ENCODE results near the gene PVR. TPM values are rescaled to one million over a fixed set of nuclear protein-coding genes. Genes with fewer than 3 reads are reported as not detected.
"Not testable (repeated sequence)": the region's sequence is repeated elsewhere in the genome, so short reads cannot be mapped to it uniquely, and the experiment has no call there.

Gene PVR, protein sequence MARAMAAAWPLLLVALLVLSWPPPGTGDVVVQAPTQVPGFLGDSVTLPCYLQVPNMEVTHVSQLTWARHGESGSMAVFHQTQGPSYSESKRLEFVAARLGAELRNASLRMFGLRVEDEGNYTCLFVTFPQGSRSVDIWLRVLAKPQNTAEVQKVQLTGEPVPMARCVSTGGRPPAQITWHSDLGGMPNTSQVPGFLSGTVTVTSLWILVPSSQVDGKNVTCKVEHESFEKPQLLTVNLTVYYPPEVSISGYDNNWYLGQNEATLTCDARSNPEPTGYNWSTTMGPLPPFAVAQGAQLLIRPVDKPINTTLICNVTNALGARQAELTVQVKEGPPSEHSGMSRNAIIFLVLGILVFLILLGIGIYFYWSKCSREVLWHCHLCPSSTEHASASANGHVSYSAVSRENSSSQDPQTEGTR
- polyA plus RNA-seq (ENCODE audit: insufficient read length in 4 of 4): 10 to 100 TPM; 21.3 to 39.9 (median 28.3) TPM

DNA sequence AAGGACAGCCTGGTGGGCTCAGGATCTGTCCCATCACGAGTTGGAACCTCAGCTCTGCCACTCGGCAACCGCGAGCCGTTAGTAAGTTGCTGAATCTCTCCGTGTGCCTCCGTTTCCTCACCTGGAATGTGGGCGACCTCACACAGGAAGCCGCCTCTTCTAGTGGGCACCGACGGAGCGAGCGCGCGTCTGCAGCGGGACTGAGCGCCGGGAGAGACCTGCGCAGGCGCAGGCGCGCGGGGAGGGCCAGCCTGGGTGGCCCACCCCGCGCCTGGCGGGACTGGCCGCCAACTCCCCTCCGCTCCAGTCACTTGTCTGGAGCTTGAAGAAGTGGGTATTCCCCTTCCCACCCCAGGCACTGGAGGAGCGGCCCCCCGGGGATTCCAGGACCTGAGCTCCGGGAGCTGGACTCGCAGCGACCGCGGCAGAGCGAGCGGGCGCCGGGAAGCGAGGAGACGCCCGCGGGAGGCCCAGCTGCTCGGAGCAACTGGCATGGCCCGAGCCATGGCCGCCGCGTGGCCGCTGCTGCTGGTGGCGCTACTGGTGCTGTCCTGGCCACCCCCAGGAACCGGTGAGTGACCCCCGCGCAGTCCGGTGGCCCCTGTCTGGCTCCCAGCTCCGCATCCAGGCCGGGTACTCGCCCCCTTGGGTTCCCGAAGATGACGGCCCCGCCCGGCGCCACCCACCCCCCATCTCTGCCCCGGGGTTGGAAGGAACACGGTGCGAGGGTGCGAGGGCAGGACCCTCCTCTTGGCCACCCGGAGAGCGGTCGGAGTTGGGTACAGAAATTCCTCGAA, at the start of gene PVR:
Gene PVR, plus strand, starts transcription at position 306 of the 797 bp plus-strand sequence. Its CDS starts 187 bp downstream, at position 493.
- peak in 1 of 4 donors; percentile 53 for DNase-seq (ENCODE audit: low read depth in 4 of 4, low spot score in 3 of 4)

DNA sequence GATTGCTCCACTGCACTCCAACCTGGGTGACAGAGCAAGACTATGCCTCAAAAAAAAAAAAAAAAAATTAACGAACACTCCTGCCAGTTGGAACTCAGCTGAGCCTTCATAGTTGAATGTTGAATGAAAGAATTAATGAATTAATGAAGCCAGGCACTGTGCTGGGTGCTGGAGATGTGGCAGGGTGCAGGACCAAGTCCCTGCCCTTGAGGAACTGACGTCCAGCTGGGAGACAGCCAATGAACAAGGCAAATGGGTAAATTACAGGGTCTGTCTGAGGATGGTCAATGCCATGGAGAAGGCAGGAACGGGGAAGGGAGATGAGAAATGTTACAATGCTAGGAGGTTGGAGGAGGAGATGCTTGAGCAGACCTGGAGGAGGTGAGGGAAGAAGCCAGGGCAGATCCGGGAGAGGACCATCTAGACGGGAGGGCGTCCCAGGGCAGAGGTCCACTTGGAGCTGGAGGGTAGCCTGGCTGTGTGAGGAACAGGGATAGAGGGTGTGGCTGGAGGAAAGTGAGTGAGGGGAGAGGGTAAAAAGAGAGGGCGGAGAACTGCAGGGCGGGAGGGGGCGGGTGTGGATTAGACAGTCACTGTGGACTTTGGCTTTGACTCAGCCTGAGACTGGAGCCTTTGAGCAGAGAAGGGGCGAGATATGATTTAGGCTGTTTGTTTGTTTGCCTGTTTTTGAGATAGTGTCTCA, 47.1 kb upstream of the PVR start:
- no peak for DNase-seq (ENCODE audit: low read depth in 4 of 4, low spot score in 3 of 4)

DNA sequence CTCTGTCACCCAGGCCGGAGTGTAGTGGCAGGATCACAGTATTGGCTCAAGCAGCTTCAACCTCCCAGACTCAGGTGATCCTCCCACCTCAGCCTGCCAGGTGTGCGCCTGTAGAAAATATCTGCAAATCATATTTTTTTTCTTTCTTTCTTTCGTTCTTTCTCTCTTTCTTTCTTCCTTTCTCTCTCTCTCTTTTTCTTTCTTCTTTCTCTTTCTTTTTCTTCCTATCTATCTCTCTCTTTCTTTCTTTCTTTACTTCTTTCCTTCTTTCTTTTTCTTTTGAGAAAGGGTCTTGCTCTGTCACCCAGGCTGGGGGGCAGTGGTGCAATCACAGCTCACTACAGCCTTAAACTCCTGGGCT, 46.6 kb upstream of the PVR start:
- DNase-seq (ENCODE audit: low read depth in 4 of 4, low spot score in 3 of 4): no peak

DNA sequence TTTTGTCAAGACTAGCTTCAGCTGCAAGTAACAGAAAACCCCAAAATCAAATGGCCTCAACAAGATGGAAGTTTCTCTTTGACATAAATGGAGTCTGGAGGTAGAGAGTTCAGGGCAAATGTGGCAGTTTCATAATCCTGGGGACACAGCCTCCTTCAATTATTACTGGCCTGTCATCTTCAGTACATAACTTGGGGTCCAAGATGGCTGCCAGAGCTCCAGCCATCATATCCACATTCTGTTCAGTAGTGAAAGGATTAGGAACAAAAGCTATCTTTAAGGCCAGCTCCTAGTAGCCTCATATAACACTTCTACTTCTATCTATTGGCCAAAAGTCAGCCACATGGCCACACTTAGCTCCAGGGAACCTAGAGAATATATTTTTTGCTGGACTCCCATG, 45.4 kb upstream of the PVR start:
- no peak for DNase-seq (ENCODE audit: low read depth in 4 of 4, low spot score in 3 of 4)

DNA sequence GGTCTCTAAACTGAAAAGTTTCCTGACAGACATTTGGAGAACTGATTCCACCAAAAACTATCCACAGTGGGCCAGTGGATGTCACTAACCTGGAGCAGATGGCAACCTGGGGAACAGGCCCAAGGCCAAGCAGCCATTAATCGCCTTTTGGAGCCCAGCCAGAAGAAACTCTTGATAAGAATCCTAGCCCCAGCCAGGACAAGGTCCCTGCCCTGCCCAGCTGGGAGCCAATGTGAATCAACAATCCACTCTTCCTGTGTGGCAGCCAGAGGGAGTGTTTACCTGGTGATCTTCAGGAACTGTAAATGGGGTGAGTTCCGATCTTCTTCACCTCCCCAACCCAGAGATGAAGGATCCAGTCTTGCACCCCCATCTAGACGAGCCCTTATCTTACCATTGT, 44.8 kb upstream of the PVR start:
- DNase-seq (ENCODE audit: low read depth in 4 of 4, low spot score in 3 of 4): no peak

DNA sequence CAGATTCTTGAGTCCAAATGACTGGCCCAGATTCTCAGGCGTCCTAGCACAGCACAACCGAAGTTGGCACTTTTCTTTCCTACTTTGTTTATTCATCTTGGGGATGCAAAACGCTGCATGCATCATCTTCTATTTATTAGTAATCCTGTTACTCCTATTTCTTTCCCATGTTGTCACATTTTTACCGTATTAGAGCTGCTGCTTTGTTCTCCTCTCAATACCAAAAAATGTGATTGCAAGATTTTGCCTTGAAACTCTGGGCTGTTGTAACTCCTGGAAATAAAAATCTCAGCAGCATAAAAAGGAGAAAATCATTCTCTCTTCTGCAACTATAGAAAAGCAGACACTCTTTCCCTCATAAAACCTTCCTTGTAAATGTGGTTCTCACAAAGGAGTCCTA, 43.2 kb upstream of the PVR start:
- DNase-seq (ENCODE audit: low read depth in 4 of 4, low spot score in 3 of 4): no peak

DNA sequence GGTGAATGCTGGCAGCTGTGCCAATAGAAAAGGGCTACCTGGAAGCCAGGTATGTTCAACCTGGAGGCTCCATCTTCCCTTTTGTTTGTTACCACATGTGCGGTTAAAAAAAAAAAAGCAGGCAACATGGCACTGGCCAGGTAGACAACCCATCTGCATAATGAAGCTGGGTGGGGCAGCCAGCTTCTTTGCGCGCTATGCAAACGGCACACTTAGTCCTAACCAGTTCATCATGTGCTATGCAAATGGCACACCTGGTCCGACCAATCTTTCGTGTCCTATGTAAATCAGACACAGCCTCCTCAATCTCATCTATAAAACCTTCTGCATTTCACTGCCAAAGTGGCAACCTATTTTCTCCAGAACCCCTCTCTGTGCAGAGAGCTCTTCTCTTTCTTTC, 41.6 kb upstream of the PVR start:
- no peak for DNase-seq (ENCODE audit: low read depth in 4 of 4, low spot score in 3 of 4)

DNA sequence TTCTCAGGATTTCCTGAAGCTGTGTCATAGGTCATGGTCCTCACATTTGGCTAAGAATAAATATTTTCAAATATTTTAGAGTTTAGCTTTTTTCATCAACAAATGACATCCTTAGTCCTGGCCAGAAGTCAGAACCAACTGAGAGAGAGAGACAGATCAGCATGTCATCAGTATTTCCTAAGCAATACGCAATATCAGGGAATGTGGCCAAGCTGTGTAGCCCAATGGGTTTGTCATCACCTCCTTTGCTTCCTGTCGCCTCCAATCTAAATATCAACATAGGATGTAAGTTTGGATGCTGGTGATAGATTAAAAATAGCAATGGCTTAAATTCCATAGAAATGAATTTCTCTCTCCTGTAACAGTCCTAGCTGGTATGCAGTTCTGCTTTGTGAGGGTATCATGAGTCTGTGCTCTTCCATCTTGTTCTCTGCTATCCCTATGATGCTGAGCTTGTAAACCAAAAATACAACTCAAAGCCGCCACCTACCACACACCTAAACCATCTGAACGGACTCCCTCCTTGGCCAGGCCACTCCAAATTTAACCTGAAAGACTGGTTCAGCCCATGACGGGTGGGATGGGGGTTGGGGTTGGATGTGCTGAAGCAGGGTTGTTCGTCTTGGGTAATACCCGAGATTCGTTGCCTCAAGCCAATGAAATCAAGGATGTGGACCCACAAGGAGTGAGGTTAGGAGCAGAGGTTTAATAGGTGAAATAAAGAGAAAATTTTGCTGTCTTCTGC, 40.3 kb upstream of the PVR start:
- no peak for DNase-seq (ENCODE audit: low read depth in 4 of 4, low spot score in 3 of 4)

DNA sequence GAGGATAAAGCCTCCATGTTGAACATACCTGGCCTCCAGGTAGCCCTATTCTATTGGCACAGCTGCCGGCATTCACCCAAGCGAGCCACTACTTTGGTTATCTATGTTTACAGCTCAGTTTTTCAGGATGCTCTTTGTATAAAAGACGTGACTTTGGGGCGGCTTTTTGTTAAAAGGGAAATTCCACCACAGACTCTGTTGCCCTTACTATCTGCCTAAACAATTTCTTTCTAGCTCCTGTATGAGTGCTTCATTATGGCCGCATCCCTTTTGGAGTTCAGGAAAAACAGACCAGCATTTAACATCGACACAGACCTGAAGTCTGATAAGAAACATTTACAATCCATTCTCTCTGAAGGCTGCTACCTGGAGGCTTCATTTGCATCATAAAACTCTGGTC, 39.5 kb upstream of the PVR start:
- no peak for DNase-seq (ENCODE audit: low read depth in 4 of 4, low spot score in 3 of 4)

DNA sequence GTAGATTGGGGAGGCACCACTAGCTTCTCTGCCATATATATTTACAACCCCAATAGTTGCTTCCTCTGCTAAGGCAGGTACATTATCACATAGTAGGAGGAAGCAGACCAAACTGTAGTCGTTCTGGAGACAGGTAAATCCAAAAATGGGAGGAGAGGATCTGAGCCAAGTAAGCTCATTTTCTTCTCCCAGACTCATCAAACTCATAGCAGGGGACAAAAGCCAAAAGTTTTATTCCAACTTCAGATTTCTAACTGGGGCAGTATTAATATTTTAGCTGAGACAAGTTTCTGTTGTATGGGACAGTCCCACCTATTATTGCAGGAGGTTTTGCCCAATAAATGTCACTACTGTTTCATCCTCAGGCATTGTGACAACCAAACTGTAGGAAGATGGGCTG, 38.2 kb upstream of the PVR start:
- DNase-seq (ENCODE audit: low read depth in 4 of 4, low spot score in 3 of 4): no peak

DNA sequence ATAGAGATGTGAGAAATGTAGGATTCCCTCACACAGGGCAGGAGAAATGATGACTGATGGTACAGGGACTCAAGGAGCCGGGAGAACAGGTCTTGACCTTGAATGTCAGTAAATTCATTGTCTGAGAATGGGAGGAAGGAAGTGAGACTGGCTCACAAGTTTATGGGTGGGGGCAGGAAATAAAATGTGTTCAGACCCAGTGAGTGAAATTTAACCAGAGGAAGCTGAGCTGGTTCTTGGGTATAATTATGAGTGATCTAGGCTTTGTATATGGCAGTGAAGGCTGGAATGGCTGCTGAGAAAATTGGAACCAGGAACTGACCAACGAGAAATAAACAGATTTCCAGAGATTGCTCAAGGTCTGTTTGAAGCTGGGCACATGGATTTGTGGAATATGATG, 36.7 kb upstream of the PVR start:
- no peak for DNase-seq (ENCODE audit: low read depth in 4 of 4, low spot score in 3 of 4)

DNA sequence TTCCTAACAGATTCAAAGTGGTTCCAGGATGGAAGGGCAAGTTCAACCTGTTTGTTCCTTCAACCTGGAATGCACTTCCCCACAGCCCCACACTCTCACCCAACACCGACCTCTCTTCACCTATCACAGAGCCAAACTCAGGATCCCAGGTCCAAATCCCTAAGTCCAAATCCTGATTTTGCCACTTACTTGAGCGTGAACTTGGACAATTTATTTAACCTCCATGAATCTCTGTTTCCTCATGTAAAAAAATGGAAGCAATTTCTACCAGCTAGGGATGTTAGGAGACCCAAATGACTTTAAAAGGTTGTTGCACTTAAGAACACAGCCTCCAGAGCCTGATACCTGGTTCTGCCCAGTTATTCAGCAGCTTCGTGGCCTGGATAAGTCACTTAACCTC, 35.8 kb upstream of the PVR start:
- DNase-seq (ENCODE audit: low read depth in 4 of 4, low spot score in 3 of 4): no peak

DNA sequence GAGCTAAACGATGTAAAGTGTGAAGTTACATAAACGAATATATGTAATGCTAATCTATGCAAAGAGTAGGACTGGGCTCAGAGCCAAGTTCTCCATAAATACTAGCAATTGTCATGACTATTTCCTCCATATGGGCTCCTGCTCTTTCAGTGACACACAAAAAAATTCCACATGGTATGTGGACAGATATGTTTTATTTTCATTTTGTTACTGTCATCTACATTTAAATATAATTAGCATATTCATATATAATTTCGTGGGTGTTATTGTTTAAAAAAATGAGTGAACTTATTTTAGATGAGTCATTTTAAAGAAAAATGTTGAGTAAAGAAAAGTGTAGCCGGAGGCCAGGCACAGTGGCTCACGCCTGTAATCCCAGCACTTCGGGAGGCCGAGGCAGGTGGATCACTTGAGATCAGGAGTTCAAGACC, 35.3 kb upstream of the PVR start:
- peak in 2 of 4 donors; percentile 31 to 35 for DNase-seq (ENCODE audit: low read depth in 4 of 4, low spot score in 3 of 4)

DNA sequence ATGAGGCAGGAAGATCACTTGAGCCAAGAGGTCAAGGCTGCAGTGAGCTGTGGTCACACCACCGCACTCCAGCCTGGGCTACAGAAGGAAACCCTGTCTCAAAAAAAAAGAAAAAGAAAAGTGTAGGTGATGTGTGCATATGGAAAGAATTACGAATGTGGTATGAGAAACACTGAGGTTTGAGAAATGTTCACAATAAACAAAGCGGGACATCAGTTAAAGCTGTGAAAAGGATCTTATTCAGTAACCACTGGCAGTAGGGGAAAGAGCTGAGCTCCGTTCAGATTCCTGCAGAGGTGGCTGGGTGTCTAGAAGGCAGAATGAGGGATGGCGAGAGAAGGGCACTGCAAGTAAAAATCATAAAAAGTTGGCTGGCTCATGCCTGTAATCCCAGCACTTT, 34.5 kb upstream of the PVR start:
- no peak for DNase-seq (ENCODE audit: low read depth in 4 of 4, low spot score in 3 of 4)

DNA sequence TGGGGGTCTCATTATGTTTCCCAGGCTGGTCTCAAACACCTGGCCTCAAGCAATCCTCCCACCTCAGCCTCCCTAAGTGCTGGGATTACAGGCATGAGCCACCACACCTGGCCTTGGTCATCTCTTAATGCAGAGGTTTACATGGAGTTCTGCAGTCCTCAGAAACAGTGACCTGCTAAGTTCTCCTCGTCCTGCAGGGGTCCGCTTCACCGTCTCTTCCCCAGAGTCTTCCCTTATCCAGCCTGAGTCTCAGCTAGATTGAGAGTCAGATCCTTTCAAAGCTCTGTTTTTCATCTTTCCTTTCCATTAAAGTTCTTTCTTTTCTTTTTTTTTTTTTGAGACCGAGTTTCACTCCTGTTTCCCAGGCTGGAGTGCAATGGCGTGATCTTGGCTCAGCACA, 33.2 kb upstream of the PVR start:
- DNase-seq (ENCODE audit: low read depth in 4 of 4, low spot score in 3 of 4): not testable (repeated sequence)

DNA sequence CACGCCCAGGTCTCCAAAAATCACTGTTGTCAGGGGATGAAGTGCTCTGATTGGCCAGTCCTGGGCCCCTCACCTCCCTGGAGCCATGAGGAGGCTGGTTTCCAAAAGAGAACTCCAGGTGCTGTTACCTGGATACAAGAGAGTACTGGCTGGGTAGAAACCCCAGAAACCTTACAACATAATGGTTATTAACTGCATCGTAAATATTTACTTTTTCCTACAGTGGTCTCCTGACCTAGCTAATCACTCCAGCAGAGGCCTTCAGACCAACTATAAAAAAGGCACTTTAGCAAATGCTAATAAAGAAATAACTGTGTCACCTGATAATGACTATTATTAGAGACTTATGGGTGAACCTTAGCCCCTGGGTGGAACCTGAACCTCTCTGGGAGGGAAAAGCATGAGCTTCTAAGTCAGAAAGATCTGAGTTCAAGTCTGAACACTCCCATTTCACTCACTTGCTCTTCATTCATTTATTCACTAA, 31.9 kb upstream of the PVR start:
- no peak for DNase-seq (ENCODE audit: low read depth in 4 of 4, low spot score in 3 of 4)

DNA sequence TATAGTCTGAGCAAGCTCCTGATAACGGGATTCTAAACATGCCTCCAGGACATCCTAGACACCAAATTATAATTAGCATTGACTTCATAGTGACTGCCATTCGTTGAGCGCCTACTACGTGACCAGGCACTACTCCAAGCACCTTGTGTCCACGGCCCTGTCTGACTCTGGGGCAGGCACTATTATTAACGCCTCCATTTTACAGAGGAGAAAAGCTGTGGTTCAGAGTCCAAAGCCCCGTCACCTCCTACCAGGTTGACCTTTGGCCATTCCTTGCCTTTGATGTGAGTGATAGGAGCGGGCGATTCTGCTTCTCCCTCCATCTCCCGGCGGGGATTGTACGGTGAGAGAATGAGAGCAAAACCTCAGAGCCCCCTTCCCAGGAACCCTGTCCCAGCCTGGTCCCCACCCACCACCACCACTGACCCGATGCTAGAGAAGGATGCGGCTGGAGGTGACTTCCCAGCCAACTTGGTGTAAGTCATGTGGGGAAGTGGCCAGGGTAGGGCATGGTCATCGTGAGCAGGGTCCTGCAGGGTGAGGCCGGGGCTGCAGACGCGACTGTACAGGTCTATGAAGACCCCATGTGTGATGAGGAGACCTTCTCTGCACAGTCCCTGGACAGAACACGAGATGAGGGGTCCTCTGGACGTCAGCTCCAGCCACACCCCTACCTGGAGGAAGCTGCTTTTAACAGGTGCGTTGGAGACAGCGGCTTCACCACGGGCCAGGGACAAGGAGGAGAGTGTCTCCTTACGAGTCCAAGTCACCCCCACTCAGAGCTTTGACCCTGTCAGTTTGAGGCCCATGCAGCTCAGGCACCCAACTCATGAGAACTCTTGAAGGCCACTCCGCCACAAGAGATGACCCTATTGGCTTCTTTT, 30.2 kb upstream of the PVR start, which contains the start of gene IGSF23:
Gene IGSF23, plus strand, starts transcription at position 269 of the 884 bp plus-strand sequence. Its CDS starts 83 bp downstream, at position 352.
- no peak for DNase-seq (ENCODE audit: low read depth in 4 of 4, low spot score in 3 of 4)

DNA sequence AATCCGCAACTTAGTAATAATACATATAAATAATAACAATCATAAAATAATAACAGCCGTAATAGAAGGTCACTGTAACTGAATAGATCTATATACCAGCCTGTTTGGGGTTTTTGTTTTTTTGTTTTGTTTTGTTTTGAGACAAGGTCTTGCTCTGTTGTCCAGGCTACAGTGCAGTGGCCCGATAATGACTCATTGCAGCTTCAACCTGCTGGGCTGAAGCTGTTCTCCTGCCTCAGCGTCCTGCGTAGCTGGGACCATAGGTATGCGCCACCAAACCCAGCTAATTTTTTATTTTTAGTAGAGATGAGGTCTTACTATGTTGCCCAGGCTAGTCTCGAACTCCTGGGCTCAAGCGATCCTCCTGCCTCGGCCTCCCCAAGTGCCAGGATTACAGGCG, 29.4 kb upstream of the PVR start:
- no peak for DNase-seq (ENCODE audit: low read depth in 4 of 4, low spot score in 3 of 4)

DNA sequence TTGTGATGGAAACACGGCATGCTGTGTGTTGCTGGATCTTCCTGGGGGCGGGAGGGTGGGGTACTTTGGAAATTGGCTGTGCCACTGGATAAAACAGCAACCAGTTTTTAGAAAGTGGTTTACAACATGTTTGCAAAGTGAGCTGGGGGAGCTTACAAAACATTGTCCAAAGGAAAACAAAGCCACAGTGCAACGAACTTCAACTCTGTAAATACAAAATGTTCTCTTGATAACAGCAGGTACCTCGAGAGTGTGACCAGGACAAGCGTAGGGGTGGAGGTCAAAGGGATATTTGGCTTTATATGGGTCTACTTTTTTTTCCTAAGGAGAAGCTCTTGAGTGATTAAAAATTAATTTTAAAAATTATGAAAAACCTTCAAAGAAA, 27.9 kb upstream of the PVR start:
- no peak for DNase-seq (ENCODE audit: low read depth in 4 of 4, low spot score in 3 of 4)
